ENCODE results near the gene SLC39A1. TPM values are rescaled to one million over a fixed set of nuclear protein-coding genes. Genes with fewer than 3 reads are reported as not detected.
A peak's percentile ranks its signal among the peaks of the same experiment; 100 is the strongest.

The SLC39A1 gene
- total RNA-seq, 1 experiment from 2014 or later = 124 TPM

DNA sequence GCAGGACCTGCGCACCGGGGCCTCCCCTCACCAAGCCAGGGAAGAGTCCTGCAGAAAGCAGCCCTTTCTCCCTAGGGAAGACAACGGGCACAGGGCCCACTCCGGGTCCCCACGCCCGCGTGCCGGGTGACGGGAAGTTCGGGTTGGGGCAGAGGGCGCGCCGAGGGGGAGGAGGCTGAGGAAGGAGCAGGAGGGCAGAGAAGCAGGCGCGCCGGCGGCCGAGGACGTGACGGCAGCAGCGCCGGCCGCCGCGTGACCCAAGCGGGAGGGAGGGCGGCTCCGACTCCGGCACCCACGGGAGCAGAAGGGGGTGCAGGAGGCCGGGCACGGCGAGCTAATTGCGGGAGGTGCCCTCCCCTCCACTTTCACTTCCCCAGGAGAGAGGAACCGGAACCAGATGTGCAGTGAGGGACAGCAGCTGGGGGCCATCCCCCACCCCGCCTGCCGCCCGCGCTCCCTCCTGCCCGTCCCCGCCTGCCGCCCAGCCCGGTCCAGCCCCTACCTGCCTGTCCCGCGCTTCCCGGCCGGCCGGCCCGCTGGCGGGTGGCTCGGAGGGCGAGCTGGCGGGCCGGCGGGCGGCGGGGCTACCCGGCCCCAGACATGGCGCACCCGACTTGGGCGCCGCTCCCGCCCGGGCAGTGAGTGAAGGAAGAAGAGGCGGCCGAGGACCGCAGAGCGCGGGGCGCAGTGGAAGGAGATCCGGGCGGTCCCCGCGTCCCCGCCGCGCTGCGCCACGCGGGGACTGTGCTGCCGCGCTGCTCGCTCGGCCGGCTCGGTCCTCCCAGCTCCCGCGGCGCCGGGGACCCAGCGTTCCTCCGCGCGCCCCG is 17.3 kb downstream of the SLC39A1 start:
- POLR2A ChIA-PET = interaction anchor here (0.6 to 16.7 kb wide), 24 partner anchors 11 to 275 kb away, joined by 3 to 430 read pairs (median 5); partner anchors contain the start of genes CREB3L4, CRTC2, GATAD2B and INTS3
- no TSS peak for BruUV-seq (replicated peaks)
- Mint-ChIP-seq H3K27me3 (ENCODE audit: insufficient read depth, unreplicated experiment) (no peaks in the 10 kb centered on the region), H3K9me3 (ENCODE audit: unreplicated experiment) (no peaks in the 10 kb centered on the region), H3K4me3 (ENCODE audit: unreplicated experiment) (peak overlapping the region; percentile 90), H3K36me3 (ENCODE audit: insufficient read depth, unreplicated experiment) (peaks cover 45% of the 10 kb centered on the region), H3K27ac (ENCODE audit: low read depth, unreplicated experiment) (peak overlapping the region; percentile 88), H3K4me1 (ENCODE audit: insufficient read depth, unreplicated experiment) (peaks cover 21% of the 10 kb centered on the region)
- intact Hi-C loops (cut with micrococcal nuclease) = loop anchor here (1.0 to 5.0 kb wide), 4 partner anchors 23 to 149 kb away; partner anchors contain the start of gene RAB13
- peak; percentile 71 for DNase-seq (ENCODE audit: unreplicated experiment)
- CTCF ChIA-PET = interaction anchor here (0.5 to 5.6 kb wide), 34 partner anchors 12 to 593 kb away, joined by 3 to 60 read pairs (median 5); partner anchors contain the start of genes CREB3L4, CRTC2, GATAD2B and JTB
- TF ChIP-seq, protein P1, sequence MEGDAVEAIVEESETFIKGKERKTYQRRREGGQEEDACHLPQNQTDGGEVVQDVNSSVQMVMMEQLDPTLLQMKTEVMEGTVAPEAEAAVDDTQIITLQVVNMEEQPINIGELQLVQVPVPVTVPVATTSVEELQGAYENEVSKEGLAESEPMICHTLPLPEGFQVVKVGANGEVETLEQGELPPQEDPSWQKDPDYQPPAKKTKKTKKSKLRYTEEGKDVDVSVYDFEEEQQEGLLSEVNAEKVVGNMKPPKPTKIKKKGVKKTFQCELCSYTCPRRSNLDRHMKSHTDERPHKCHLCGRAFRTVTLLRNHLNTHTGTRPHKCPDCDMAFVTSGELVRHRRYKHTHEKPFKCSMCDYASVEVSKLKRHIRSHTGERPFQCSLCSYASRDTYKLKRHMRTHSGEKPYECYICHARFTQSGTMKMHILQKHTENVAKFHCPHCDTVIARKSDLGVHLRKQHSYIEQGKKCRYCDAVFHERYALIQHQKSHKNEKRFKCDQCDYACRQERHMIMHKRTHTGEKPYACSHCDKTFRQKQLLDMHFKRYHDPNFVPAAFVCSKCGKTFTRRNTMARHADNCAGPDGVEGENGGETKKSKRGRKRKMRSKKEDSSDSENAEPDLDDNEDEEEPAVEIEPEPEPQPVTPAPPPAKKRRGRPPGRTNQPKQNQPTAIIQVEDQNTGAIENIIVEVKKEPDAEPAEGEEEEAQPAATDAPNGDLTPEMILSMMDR (IDR thresholded peaks at IDR 0.05; ENCODE audit: unreplicated experiment) = no peak

DNA sequence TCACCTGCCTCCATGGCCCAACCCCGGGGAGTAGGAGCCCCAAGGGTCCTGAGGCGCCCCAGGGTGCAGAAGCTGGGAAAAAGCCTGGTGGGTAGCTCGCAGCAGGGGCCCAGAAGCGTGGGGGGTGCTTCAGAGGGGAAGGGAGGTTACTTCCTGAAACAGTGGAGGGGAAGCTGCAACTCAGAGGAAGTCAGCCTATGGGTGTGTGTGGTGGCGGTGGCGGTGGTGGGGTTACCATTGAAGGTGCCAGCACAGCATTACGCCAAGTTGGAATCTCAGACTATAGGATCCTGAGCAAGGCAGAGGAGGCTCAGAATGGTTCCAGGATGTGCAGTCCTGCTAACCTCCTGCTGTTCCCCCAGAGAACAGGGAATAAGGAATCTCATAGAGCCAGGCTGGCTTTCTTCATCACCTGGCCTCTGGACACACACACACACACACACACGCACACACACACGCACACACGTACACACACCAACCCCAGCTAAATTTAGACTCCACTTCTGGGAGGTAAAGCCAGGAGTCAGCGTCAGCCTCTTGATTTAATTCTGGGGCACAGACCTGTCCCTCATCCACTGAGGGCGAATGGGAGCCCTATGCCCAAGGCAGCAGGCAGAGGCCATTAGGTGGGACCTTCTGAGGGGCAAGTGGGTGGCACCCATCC is 18.1 kb downstream of the SLC39A1 start:
- TF ChIP-seq, protein P1 (IDR thresholded peaks at IDR 0.05; ENCODE audit: unreplicated experiment) = no peak
- Mint-ChIP-seq H3K27ac (ENCODE audit: low read depth, unreplicated experiment) (peak overlapping the region; percentile 88), H3K36me3 (ENCODE audit: insufficient read depth, unreplicated experiment) (peaks cover 44% of the 10 kb centered on the region), H3K27me3 (ENCODE audit: insufficient read depth, unreplicated experiment) (no peaks in the 10 kb centered on the region), H3K4me3 (ENCODE audit: unreplicated experiment) (peak overlapping the region; percentile 90), H3K9me3 (ENCODE audit: unreplicated experiment) (no peaks in the 10 kb centered on the region), H3K4me1 (ENCODE audit: insufficient read depth, unreplicated experiment) (peaks cover 21% of the 10 kb centered on the region)
- no TSS peak for BruUV-seq (replicated peaks)
- peak; percentile 45 for DNase-seq (ENCODE audit: unreplicated experiment)
- ChIA-PET POLR2A (interaction anchor here (0.6 to 16.7 kb wide), 18 partner anchors 10 to 302 kb away, joined by 3 to 430 read pairs (median 4); partner anchors contain the start of genes CREB3L4, CRTC2, GATAD2B and JTB), CTCF (interaction anchor here (0.5 to 5.6 kb wide), 24 partner anchors 13 to 593 kb away, joined by 3 to 60 read pairs (median 4); partner anchors contain the start of genes CREB3L4, CRTC2, GATAD2B and JTB)
- intact Hi-C loops (cut with micrococcal nuclease) = loop anchor here (5.0 kb wide), 1 partner anchor 42 kb away; the partner anchor contains the start of gene RAB13

DNA sequence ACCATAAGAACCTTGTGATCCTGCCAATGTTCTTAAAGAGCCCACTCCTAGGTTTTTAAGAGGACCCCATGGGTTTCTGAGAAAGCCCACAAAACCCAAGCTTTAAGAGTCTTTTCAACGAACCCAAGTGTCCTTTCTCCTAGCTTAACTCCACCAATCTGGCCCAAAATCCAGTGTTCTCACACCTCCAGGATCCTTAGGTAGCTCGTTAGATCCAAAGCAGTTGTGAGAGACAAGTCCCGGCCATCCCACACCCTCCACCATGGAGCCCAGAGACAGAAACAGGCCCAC is 18.6 kb downstream of the SLC39A1 start:
- Mint-ChIP-seq H3K27ac (ENCODE audit: low read depth, unreplicated experiment) (peak overlapping the region; percentile 88), H3K27me3 (ENCODE audit: insufficient read depth, unreplicated experiment) (no peaks in the 10 kb centered on the region), H3K4me1 (ENCODE audit: insufficient read depth, unreplicated experiment) (peaks cover 21% of the 10 kb centered on the region), H3K4me3 (ENCODE audit: unreplicated experiment) (peak overlapping the region; percentile 90), H3K36me3 (ENCODE audit: insufficient read depth, unreplicated experiment) (peaks cover 44% of the 10 kb centered on the region), H3K9me3 (ENCODE audit: unreplicated experiment) (no peaks in the 10 kb centered on the region)
- ChIA-PET CTCF (interaction anchor here (0.6 to 5.6 kb wide), 18 partner anchors 14 to 592 kb away, joined by 3 to 60 read pairs (median 4); partner anchors contain the start of genes CRTC2, GATAD2B, JTB and NPR1), POLR2A (interaction anchor here (0.6 to 16.7 kb wide), 12 partner anchors 9 to 302 kb away, joined by 3 to 430 read pairs (median 11); partner anchors contain the start of genes CREB3L4, CRTC2, GATAD2B and JTB)
- DNase-seq (ENCODE audit: unreplicated experiment) = no peak
- BruUV-seq (replicated peaks) = TSS peak; percentile 8
- intact Hi-C loops (cut with micrococcal nuclease) = loop anchor here (5.0 kb wide), 1 partner anchor 43 kb away; the partner anchor contains the start of gene RAB13
- TF ChIP-seq, protein P1 (IDR thresholded peaks at IDR 0.05; ENCODE audit: unreplicated experiment) = no peak
